Keratinocyte (primary cell): ENCODE data around the gene SLIT3.

ENCODE experiments used
- CTCF ChIP-seq, 3 experiments: IDR thresholded peaks in 1 of 3; conservative IDR thresholded peaks in 1 of 3; optimal IDR thresholded peaks in 1 of 3; 2 replicates in 2 of 3; 3 replicates in 1 of 3; pipeline versions ENCODE3 to v1.5.1; 2011; ENCODE audit warnings: low read length in 3 of 3, mild to moderate bottlenecking in 3 of 3, moderate library complexity in 2 of 3, control low read depth in 1 of 3, inconsistent platforms in 1 of 3; ENCODE audit not compliant: insufficient read depth in 2 of 3; ENCODE audit errors: extremely low read depth in 1 of 3
- EZH2 ChIP-seq: IDR thresholded peaks from one replicate; pipeline ENCODE4 v1.6.1; 2012; ENCODE audit warnings: inconsistent platforms, mild to moderate bottlenecking, low read length, moderate library complexity

GRCh38 chr5:168765551-168766425 is 535.2 kb downstream of the SLIT3 start:
- no peak for TF ChIP-seq CTCF (optimal IDR thresholded peaks at IDR 0.05 in 1 of 3, IDR thresholded peaks at IDR 0.05 in 1 of 3, conservative IDR thresholded peaks at IDR 0.05 in 1 of 3; ENCODE audit: extremely low read depth in 1 of 3, insufficient read depth in 2 of 3, low read length in 3 of 3)
- TF ChIP-seq EZH2 = no peak
